ENCODE results near the gene LRP6.

Gene LRP6

GRCh38 chr12:12226187-12226586 lies 40.7 kb downstream of the LRP6 start:
- no peak for TF ChIP-seq CTCF (IDR thresholded peaks at IDR 0.05; ENCODE audit: low read depth, low read length)
- no peak for DNase-seq (ENCODE audit: extremely low read depth, low read depth)

- no peak for TF ChIP-seq CTCF (IDR thresholded peaks at IDR 0.05; ENCODE audit: low read depth, low read length)
- DNase-seq (ENCODE audit: extremely low read depth, low read depth) = no peak
These were observed 42.5 kb downstream of the LRP6 start for GRCh38 chr12:12224240-12224940.

- no peak for TF ChIP-seq CTCF (IDR thresholded peaks at IDR 0.05; ENCODE audit: low read depth, low read length)
- no peak for DNase-seq (ENCODE audit: extremely low read depth, low read depth)
These were observed 45.3 kb downstream of the LRP6 start for GRCh38 chr12:12221560-12221959.

GRCh38 chr12:12219664-12220063 lies 47.2 kb downstream of the LRP6 start:
- DNase-seq (ENCODE audit: extremely low read depth, low read depth) = no peak
- no peak for TF ChIP-seq CTCF (IDR thresholded peaks at IDR 0.05; ENCODE audit: low read depth, low read length)

- TF ChIP-seq CTCF (IDR thresholded peaks at IDR 0.05; ENCODE audit: low read depth, low read length) = no peak
- no peak for DNase-seq (ENCODE audit: extremely low read depth, low read depth)
These were observed 49.9 kb downstream of the LRP6 start for GRCh38 chr12:12217018-12217359.

- no peak for TF ChIP-seq CTCF (IDR thresholded peaks at IDR 0.05; ENCODE audit: low read depth, low read length)
- no peak for DNase-seq (ENCODE audit: extremely low read depth, low read depth)
These were observed 50.4 kb downstream of the LRP6 start for GRCh38 chr12:12216349-12217017.

GRCh38 chr12:12214635-12215131 lies 52.2 kb downstream of the LRP6 start:
- TF ChIP-seq CTCF (IDR thresholded peaks at IDR 0.05; ENCODE audit: low read depth, low read length) = no peak
- no peak for DNase-seq (ENCODE audit: extremely low read depth, low read depth)
